ENCODE measurements around the gene FNBP1.
"Not testable (repeated sequence)": the region's sequence is repeated elsewhere in the genome, so short reads cannot be mapped to it uniquely, and the experiment has no call there.

GRCh38 chr9:129948626-129949025 lies 94.4 kb downstream of the FNBP1 start:
- not testable (repeated sequence) for TF ChIP-seq CTCF (conservative IDR thresholded peaks at IDR 0.05; ENCODE audit: low read length); EZH2phosphoT487 (IDR thresholded peaks at IDR 0.05; ENCODE audit: borderline replicate concordance)

Data from Loucy (cell line).